Right ventricle myocardium superior (tissue), 1 donor: ENCODE results near the gene UBE2U. TPM values are rescaled to one million over a fixed set of nuclear protein-coding genes. Genes with fewer than 3 reads are reported as not detected.

Source experiments
- ATAC-seq: fragments of 200-7000 bp; cut with Tn5 transposase; one replicate; pipeline ENCODE4 v1.9.1; 2020; ENCODE audit warnings: mild to moderate bottlenecking; ENCODE audit not compliant: poor library complexity
- DNase-seq: peaks from one replicate; pipeline ENCODE4 v3.0.0-alpha.2; 2020
- intact Hi-C: fragments of 100-400 bp; cut with DNase I; formaldehyde crosslinking; loops from one replicate; pipeline ENCODE4 v1.11.2; 2022
- total RNA-seq: library from RNA; stranded (reverse); fragmentation: NEBNext Ultra II Directional; extraction: Animal tissue kit (Norgen Biotek cat#: 25700); gene quantifications from one replicate; pipeline ENCODE4 v1.2.1, GENCODE V29; 2021
- donor health status: DM: no; HTN: yes; CAD: no; lungs with severe emphysema.

UBE2U gene
- total RNA-seq, 1 donor from 2014 or later: 1.2 TPM

GRCh38 chr1:64265141-64265540, 61.7 kb downstream of the UBE2U start:
- intact Hi-C loops: loop anchor here (10.0 kb wide), 1 partner anchor 230 kb away; no protein-coding TSS in a partner anchor
- ATAC-seq (no peak), DNase-seq (no peak)

GRCh38 chr1:64266991-64267390, 63.6 kb downstream of the UBE2U start:
- no peak for ATAC-seq
- intact Hi-C loops: loop anchor here (10.0 kb wide), 1 partner anchor 228 kb away; no protein-coding TSS in a partner anchor
- no peak for DNase-seq

GRCh38 chr1:64268653-64269557, 65.5 kb downstream of the UBE2U start:
- intact Hi-C loops: loop anchor here (10.0 kb wide), 1 partner anchor 226 kb away; no protein-coding TSS in a partner anchor
- DNase-seq (peak; percentile 42), ATAC-seq (peak; percentile 86)

GRCh38 chr1:64269558-64269884, 66.1 kb downstream of the UBE2U start:
- DNase-seq (no peak), ATAC-seq (no peak)
- intact Hi-C loops: loop anchor here (10.0 kb wide), 1 partner anchor 225 kb away; no protein-coding TSS in a partner anchor

- ATAC-seq: no peak
- intact Hi-C loops: no loop called here
- no peak for DNase-seq
Observed at GRCh38 chr1:64280001-64280400, 76.6 kb downstream of the UBE2U start.

- DNase-seq (peak; percentile 49), ATAC-seq (no peak)
- intact Hi-C loops: no loop called here
Observed at GRCh38 chr1:64282351-64282750, 78.9 kb downstream of the UBE2U start.

GRCh38 chr1:64287071-64287470, 83.6 kb downstream of the UBE2U start:
- no peak for DNase-seq
- intact Hi-C loops: no loop called here
- ATAC-seq: no peak

GRCh38 chr1:64290420-64290819, 87.0 kb downstream of the UBE2U start:
- intact Hi-C loops: no loop called here
- ATAC-seq: no peak
- no peak for DNase-seq

GRCh38 chr1:64291931-64292330, 88.5 kb downstream of the UBE2U start:
- no peak for DNase-seq
- intact Hi-C loops: no loop called here
- no peak for ATAC-seq

- ATAC-seq (no peak), DNase-seq (no peak)
- intact Hi-C loops: no loop called here
Observed at GRCh38 chr1:64292399-64292798, 89.0 kb downstream of the UBE2U start.

- intact Hi-C loops: no loop called here
- ATAC-seq: no peak
- DNase-seq: no peak
Observed at GRCh38 chr1:64293820-64294219, 90.4 kb downstream of the UBE2U start.

- ATAC-seq: no peak
- intact Hi-C loops: no loop called here
- DNase-seq: no peak
Observed at GRCh38 chr1:64295136-64295535, 91.7 kb downstream of the UBE2U start.

- DNase-seq (no peak), ATAC-seq (no peak)
- intact Hi-C loops: no loop called here
Observed at GRCh38 chr1:64295561-64295960, 92.1 kb downstream of the UBE2U start.

- intact Hi-C loops: no loop called here
- DNase-seq: no peak
- ATAC-seq: no peak
Observed at GRCh38 chr1:64296459-64296858, 93.0 kb downstream of the UBE2U start.

- DNase-seq (no peak), ATAC-seq (no peak)
- intact Hi-C loops: no loop called here
Observed at GRCh38 chr1:64302194-64302593, 98.8 kb downstream of the UBE2U start.

GRCh38 chr1:64302971-64303370, 99.5 kb downstream of the UBE2U start:
- DNase-seq: no peak
- intact Hi-C loops: no loop called here
- no peak for ATAC-seq

GRCh38 chr1:64304823-64305222, 101.4 kb downstream of the UBE2U start:
- intact Hi-C loops: no loop called here
- no peak for DNase-seq
- no peak for ATAC-seq

GRCh38 chr1:64308866-64309265, 105.4 kb downstream of the UBE2U start:
- ATAC-seq (no peak), DNase-seq (no peak)
- intact Hi-C loops: no loop called here

GRCh38 chr1:64309431-64309831, 106.0 kb downstream of the UBE2U start:
- ATAC-seq: no peak
- intact Hi-C loops: no loop called here
- no peak for DNase-seq

GRCh38 chr1:64310760-64311159, 107.3 kb downstream of the UBE2U start:
- intact Hi-C loops: no loop called here
- DNase-seq (no peak), ATAC-seq (no peak)

GRCh38 chr1:64312431-64312830, 109.0 kb downstream of the UBE2U start:
- DNase-seq (no peak), ATAC-seq (no peak)
- intact Hi-C loops: no loop called here
